Endothelial cell of umbilical vein (primary cell): Measurements from ENCODE around the gene EIF2S3. TPM values are rescaled to one million over a fixed set of nuclear protein-coding genes. Genes with fewer than 3 reads are reported as not detected.

ENCODE experiments used
- BruUV-seq: library from RNA; stranded (reverse); fragments of 400-500 nt; replicated peaks from 2 replicates; lab custom pipeline; 2021; lab: Mats Ljungman, UMichigan
- CTCF ChIA-PET: fragments of 300-600, 350-600 bp; sonication (Branson Sonifier 250); formaldehyde crosslinking; loops from one replicate; lab custom pipeline; 2021; ENCODE audit warnings: antibody characterized with exemption, inconsistent platforms; lab: Charles Lee
- POLR2A ChIA-PET: fragments of 300-600, 350-600 bp; sonication (Branson Sonifier 250); formaldehyde crosslinking; loops from one replicate; lab custom pipeline; 2021; ENCODE audit warnings: antibody characterized with exemption, inconsistent platforms; lab: Charles Lee
- DNase-seq: peaks from one replicate; pipeline ENCODE4 v3.0.0-alpha.2; 2011; ENCODE audit warnings: low read depth, low spot score
- FAIRE-seq: peaks from 2 replicates; lab custom pipeline; 2011; peaks lifted over from hg19 to GRCh38; lab: Jason Lieb, UNC
- H2AFZ ChIP-seq: 2 replicates; pipeline ENCODE4 v1.6.0; 2012; ENCODE audit warnings: low read depth, low read length, control low read depth, inconsistent platforms
- H3K27ac ChIP-seq: 2 replicates; pipeline ENCODE4 v1.5.1; 2011; ENCODE audit warnings: low read depth, mild to moderate bottlenecking, control low read depth, low read length, moderate library complexity; ENCODE audit not compliant: insufficient read depth
- H3K27me3 ChIP-seq, 2 experiments: 2 replicates each; pipeline versions ENCODE4 v1.6.0 to v1.6.1; 2011; ENCODE audit warnings: low read length in 2 of 2, mixed read lengths in 1 of 2; ENCODE audit not compliant: control insufficient read depth in 2 of 2, insufficient read depth in 2 of 2
- H3K36me3 ChIP-seq, 2 experiments: 2 replicates in 1 of 2; 3 replicates in 1 of 2; pipeline ENCODE4 v1.5.1; 2011; ENCODE audit warnings: low read length in 2 of 2, mild to moderate bottlenecking in 1 of 2, moderate library complexity in 1 of 2; ENCODE audit not compliant: control insufficient read depth in 2 of 2, insufficient read depth in 2 of 2; ENCODE audit errors: extremely low read depth in 1 of 2
- H3K4me1 ChIP-seq: 3 replicates; pipeline ENCODE4 v1.5.1; 2011; ENCODE audit warnings: mild to moderate bottlenecking, low read length; ENCODE audit not compliant: control insufficient read depth, insufficient read depth; ENCODE audit errors: extremely low read depth
- H3K4me2 ChIP-seq: 2 replicates; pipeline ENCODE4 v1.6.1; 2011; ENCODE audit warnings: low read length, control low read depth, mixed read lengths; ENCODE audit not compliant: insufficient read depth
- H3K4me3 ChIP-seq, 3 experiments: fragments of 200-600 bp in 1 of 3; sonication (generic), shearing (Covaris generic) in 1 of 3; replicated peaks in 1 of 3; 2 replicates each; pipeline ENCODE4 v1.5.1; 2011 to 2016; ENCODE audit warnings: control low read depth in 3 of 3, low read length in 3 of 3, mild to moderate bottlenecking in 2 of 3, inconsistent platforms in 1 of 3, low read depth in 1 of 3, moderate library complexity in 1 of 3; ENCODE audit not compliant: insufficient read depth in 1 of 3
- H3K79me2 ChIP-seq: 2 replicates; pipeline ENCODE4 v1.6.0; 2012; ENCODE audit warnings: low read length, inconsistent platforms; ENCODE audit not compliant: control insufficient read depth, insufficient read depth
- H3K9ac ChIP-seq: replicated peaks from 2 replicates; pipeline ENCODE3; 2011; ENCODE audit warnings: low read length, control low read depth; ENCODE audit not compliant: insufficient read depth; ENCODE audit errors: extremely low read depth
- H3K9me1 ChIP-seq: replicated peaks from 3 replicates; pipeline ENCODE4 v1.6.0; 2011; ENCODE audit warnings: mild to moderate bottlenecking, low read length; ENCODE audit not compliant: control insufficient read depth, insufficient read depth; ENCODE audit errors: extremely low read depth
- H3K9me3 ChIP-seq: replicated peaks from 2 replicates; pipeline ENCODE4 v1.5.1; 2012; ENCODE audit warnings: low read length, inconsistent platforms; ENCODE audit not compliant: control insufficient read depth, insufficient read depth
- H4K20me1 ChIP-seq: replicated peaks from 2 replicates; pipeline ENCODE3; 2011; ENCODE audit warnings: mild to moderate bottlenecking, low read length; ENCODE audit not compliant: control insufficient read depth, insufficient read depth; ENCODE audit errors: extremely low read depth
- EZH2 ChIP-seq: IDR thresholded peaks from 2 replicates; pipeline ENCODE4 v1.6.1; 2012; ENCODE audit warnings: borderline replicate concordance, low read depth, mild to moderate bottlenecking, moderate library complexity, low read length, inconsistent platforms; ENCODE audit not compliant: severe bottlenecking
- FOS ChIP-seq: IDR thresholded peaks from 2 replicates; pipeline ENCODE4 v1.6.1; 2011; ENCODE audit warnings: mild to moderate bottlenecking, low read length, moderate library complexity, borderline replicate concordance; ENCODE audit not compliant: insufficient read depth
- GATA2 ChIP-seq: IDR thresholded peaks from 2 replicates; pipeline ENCODE4 v1.7.0; 2011; ENCODE audit warnings: low read depth, mild to moderate bottlenecking, moderate library complexity, mixed read lengths, low read length; ENCODE audit not compliant: insufficient read length, insufficient read depth
- JUN ChIP-seq: IDR thresholded peaks from 2 replicates; pipeline ENCODE4 v1.6.1; 2011; ENCODE audit warnings: borderline replicate concordance, low read depth; ENCODE audit not compliant: insufficient read length, insufficient read depth
- MYC ChIP-seq: IDR thresholded peaks from one replicate; pipeline ENCODE4 v1.6.1; 2011; ENCODE audit warnings: mild to moderate bottlenecking, low read depth, low read length
- POLR2A ChIP-seq: IDR thresholded peaks from 2 replicates; pipeline ENCODE4 v1.6.1; 2012; ENCODE audit warnings: low read depth, mild to moderate bottlenecking, control low read depth, low read length
- POLR2AphosphoS5 ChIP-seq: IDR thresholded peaks from 2 replicates; pipeline ENCODE4 v1.6.1; 2012; ENCODE audit warnings: low read depth, mild to moderate bottlenecking, control low read depth, low read length, moderate library complexity; ENCODE audit not compliant: insufficient read depth
- dilution Hi-C: fragments of 300-500 bp; cut with MboI; formaldehyde crosslinking; loops from one replicate; pipeline ENCODE4 v1.15.0; 2019; ENCODE audit warnings: low sequenced_read_pairs; ENCODE audit not compliant: extremely low pct_ligation_motif_present
- intact Hi-C: fragments of 100-400 bp; cut with micrococcal nuclease; formaldehyde crosslinking; loops from one replicate; pipeline ENCODE4 v1.10.0; 2022
- polyA plus RNA-seq, 4 experiments: library from polyadenylated mRNA; depleted of rRNA in 3 of 4; stranded (reverse) in 3 of 4; unstranded in 1 of 4; fragments of >200 nt; gene quantifications; 2 replicates each; pipeline versions ENCODE4 v1.2.1 to v1.2.3, GENCODE V29; 2011 to 2012; ENCODE audit warnings: missing spikeins in 1 of 4
- total RNA-seq: library from RNA; stranded (reverse); gene quantifications from 2 replicates; pipeline ENCODE4 v1.2.3, GENCODE V29; 2021
- TF ChIP-seq, protein P1 (sequence below): IDR thresholded peaks from 2 replicates; pipeline ENCODE4 v1.6.1; 2011; ENCODE audit not compliant: insufficient read depth, insufficient read length
- TF ChIP-seq, protein P2 (sequence below), 2 donors: IDR thresholded peaks; 1 replicate in 1 of 2; 2 replicates in 1 of 2; pipeline ENCODE4 v1.5.1; 2011; ENCODE audit warnings: low read length in 2 of 2, mild to moderate bottlenecking in 2 of 2, moderate library complexity in 2 of 2, control low read depth in 1 of 2, inconsistent platforms in 1 of 2, low read depth in 1 of 2; ENCODE audit not compliant: insufficient read depth in 1 of 2; ENCODE audit errors: extremely low read depth in 1 of 2

The EIF2S3 gene
- total and polyA plus RNA-seq, 2 donors (not counting 3 experiments of a cell fraction or from before 2014, with no cell fraction given) = 35.8 to 161 TPM

DNA sequence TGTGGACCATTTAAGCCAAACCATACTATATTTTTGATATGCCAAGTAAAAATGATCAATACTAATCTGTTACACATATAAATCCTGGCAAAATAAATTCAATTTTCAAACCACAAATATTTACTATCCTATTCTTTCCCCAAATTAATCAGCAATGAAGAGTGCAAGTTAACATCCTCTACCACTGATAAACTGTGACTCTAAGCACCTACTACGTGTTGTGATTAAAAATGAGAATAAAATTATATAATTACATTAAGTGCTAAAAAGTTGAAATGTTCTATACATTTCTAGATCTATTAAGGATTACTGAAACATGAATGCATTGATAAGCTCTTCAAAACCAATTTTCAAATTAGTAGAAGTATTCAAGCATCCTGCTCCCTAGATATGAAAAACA, 31.2 kb upstream of the EIF2S3 start:
- ChIA-PET CTCF (no interaction called here), POLR2A (no interaction called here)
- no peak for FAIRE-seq

DNA sequence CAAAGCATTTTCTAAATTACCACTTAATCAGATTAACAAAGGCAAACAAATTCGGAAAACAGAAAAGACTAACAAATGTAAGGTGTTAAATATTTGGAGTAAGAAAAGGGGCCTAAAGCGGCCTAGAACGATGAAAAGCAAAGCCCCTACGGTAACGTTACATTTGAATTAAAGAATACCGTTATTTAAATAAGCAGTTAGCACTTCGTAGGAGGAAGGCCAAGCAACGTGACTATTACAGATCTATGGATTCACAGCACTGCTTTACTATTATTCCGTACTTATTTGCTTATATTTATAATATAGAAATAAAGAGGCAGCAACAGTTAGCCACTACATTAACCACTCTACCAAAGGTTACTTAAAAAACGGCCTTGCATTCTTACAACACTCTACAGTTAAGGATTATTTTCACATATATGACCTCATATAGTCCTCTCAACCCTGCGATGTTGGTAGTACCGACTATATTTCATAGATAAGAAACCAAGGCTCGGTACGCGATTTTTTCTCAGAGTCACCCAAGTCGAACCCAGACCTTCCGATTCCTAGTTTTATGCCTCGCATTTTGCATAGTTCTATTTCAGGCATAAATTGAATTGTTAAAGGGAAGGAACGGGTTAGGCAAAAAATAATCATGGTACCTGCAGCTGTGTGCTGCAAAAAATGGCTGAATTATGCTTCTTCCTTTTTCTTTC, 30.6 kb upstream of the EIF2S3 start:
- FAIRE-seq = peak; percentile 86
- POLR2A ChIA-PET = no interaction called here
- intact Hi-C loops = loop anchor here (2.0 kb wide), 2 partner anchors 31 to 71 kb away; no protein-coding TSS in a partner anchor

More for the DNA sequence above, 31.2 kb upstream of the EIF2S3 start:
- Histone ChIP-seq H3K4me3 (peak overlapping the region; percentile 81 to 93 (median 86)), H3K79me2 (peaks cover 25% of the 10 kb centered on the region), H3K4me1 (peaks cover 8% of the 10 kb centered on the region), H2AFZ (no peak overlapping the region), H4K20me1 (no peaks in the 10 kb centered on the region), H3K36me3 (no peaks in the 10 kb centered on the region), H3K27ac (peak overlapping the region; percentile 53), H3K9me3 (no peaks in the 10 kb centered on the region), H3K4me2 (peak overlapping the region; percentile 93), H3K27me3 (no peaks in the 10 kb centered on the region), H3K9me1 (no peaks in the 10 kb centered on the region), H3K9ac (peak overlapping the region; percentile 71)
- no TSS peak for BruUV-seq
- TF ChIP-seq EZH2 = no peak
- TF ChIP-seq, protein P1, sequence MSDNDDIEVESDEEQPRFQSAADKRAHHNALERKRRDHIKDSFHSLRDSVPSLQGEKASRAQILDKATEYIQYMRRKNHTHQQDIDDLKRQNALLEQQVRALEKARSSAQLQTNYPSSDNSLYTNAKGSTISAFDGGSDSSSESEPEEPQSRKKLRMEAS = no peak
- intact Hi-C loops (no loop called here), dilution Hi-C loops (no loop called here)
- DNase-seq = no peak

More for the DNA sequence above, 30.6 kb upstream of the EIF2S3 start:
- Histone ChIP-seq H3K9me3 (no peaks in the 10 kb centered on the region), H3K27ac (peak overlapping the region; percentile 53), H4K20me1 (no peaks in the 10 kb centered on the region), H3K4me1 (peaks cover 8% of the 10 kb centered on the region), H2AFZ (no peak overlapping the region), H3K4me3 (peak overlapping the region; percentile 81 to 93 (median 86)), H3K36me3 (no peaks in the 10 kb centered on the region), H3K9ac (peak overlapping the region; percentile 71), H3K79me2 (peaks cover 25% of the 10 kb centered on the region), H3K9me1 (no peaks in the 10 kb centered on the region), H3K4me2 (peak overlapping the region; percentile 93), H3K27me3 (no peaks in the 10 kb centered on the region)
- dilution Hi-C loops = no loop called here
- TF ChIP-seq POLR2A = no peak
- TF ChIP-seq, protein P1 = no peak
- TF ChIP-seq EZH2 = no peak
- no peak for TF ChIP-seq JUN
- TF ChIP-seq, protein P2, sequence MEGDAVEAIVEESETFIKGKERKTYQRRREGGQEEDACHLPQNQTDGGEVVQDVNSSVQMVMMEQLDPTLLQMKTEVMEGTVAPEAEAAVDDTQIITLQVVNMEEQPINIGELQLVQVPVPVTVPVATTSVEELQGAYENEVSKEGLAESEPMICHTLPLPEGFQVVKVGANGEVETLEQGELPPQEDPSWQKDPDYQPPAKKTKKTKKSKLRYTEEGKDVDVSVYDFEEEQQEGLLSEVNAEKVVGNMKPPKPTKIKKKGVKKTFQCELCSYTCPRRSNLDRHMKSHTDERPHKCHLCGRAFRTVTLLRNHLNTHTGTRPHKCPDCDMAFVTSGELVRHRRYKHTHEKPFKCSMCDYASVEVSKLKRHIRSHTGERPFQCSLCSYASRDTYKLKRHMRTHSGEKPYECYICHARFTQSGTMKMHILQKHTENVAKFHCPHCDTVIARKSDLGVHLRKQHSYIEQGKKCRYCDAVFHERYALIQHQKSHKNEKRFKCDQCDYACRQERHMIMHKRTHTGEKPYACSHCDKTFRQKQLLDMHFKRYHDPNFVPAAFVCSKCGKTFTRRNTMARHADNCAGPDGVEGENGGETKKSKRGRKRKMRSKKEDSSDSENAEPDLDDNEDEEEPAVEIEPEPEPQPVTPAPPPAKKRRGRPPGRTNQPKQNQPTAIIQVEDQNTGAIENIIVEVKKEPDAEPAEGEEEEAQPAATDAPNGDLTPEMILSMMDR (IDR thresholded peaks at IDR 0.05; ENCODE audit: extremely low read depth in 1 of 2, insufficient read depth in 1 of 2, low read depth in 1 of 2, low read length in 2 of 2) = no peak
- no peak for TF ChIP-seq FOS
- no peak for TF ChIP-seq MYC
- no peak for TF ChIP-seq POLR2AphosphoS5
- TF ChIP-seq GATA2 = no peak
- CTCF ChIA-PET = no interaction called here
- BruUV-seq = TSS peak; percentile 47
- DNase-seq = peak; percentile 49
